NCI-H2029 treated with DMSO at 0.1 percent for 48 hours (cell line): ENCODE data around the gene GNAI3.

Experiments
- DNase-seq: peaks from one replicate; lab custom pipeline; 2025; lab: John Stamatoyannopoulos, UW

Gene GNAI3

GRCh38 chr1:109624201-109625010 lies 76.0 kb downstream of the GNAI3 start:
- no peak for DNase-seq

DNA sequence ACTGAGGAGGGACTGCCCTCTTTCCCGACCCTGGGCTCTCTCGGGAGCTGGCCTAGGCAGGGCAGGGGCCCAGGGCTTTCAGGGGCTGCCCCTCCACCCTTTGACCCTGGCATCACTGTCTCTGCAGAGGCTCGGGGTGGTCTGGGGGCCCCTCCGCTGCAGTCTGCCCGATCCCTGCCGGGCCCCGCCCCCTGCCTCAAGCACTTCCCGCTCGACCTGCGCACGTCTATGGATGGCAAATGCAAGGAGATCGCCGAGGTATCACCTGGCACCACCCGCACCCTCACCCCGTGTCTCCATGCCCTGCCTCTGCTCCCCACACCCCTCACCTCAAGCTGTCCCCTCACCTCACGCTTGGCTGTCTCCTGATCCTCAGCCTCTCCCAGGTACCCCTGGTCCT lies 76.8 kb downstream of the GNAI3 start:
- DNase-seq, result no peak

GRCh38 chr1:109625601-109626560 lies 77.5 kb downstream of the GNAI3 start:
- DNase-seq, result no peak

DNA sequence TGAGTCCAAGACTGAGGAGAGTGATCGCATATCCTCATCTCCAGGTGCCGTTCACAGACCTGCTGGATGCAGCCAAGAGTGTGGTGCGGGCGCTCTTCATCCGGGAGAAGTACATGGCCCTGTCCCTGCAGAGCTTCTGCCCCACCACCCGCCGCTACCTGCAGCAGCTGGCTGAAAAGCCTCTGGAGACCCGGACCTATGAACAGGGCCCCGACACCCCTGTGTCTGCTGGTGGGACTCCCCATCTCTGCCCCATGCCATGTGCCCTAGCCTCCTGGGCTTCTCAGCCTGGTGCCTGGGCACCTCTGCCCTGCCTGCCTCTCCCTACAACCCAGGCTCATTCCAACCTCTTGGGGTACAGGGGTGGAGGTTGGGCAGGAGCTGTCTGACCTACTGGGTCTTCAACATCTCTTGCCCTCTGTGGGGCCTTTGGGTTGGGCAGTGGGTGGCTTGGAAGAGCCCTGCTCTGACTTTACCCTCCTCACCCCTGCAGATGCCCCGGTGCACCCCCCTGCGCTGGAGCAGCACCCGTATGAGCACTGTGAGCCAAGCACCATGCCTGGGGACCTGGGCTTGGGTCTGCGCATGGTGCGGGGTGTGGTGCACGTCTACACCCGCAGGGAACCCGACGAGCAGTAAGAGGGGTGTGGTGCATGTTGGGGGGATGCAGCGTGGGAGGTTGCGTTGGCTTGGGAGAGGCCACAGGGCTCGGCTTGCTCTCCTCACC lies 78.4 kb downstream of the GNAI3 start:
- no peak for DNase-seq

DNA sequence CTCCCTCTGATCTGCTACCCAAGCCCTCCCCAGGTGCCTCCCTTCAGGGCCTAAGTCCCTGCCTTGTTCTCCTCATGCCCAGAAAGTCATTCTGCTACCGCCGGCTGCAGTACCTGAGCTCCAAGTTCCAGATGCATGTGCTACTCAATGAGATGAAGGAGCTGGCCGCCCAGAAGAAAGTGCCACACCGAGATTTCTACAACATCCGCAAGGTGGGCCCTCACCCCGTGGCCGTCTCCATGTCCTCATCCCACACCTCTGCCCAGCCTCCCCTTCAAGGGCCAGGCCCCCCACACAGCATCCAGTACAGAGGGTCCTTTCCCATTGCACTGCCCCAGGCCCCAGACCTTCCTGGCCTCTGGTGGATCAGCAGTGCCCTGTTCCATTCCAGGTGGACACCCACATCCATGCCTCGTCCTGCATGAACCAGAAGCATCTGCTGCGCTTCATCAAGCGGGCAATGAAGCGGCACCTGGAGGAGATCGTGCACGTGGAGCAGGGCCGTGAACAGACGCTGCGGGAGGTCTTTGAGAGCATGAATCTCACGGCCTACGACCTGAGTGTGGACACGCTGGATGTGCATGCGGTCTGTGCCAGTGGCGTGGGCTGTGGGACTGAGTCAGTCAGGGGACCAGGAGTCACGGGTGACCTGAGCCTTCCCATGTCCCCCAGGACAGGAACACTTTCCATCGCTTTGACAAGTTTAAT lies 79.4 kb downstream of the GNAI3 start:
- no peak for DNase-seq

DNA sequence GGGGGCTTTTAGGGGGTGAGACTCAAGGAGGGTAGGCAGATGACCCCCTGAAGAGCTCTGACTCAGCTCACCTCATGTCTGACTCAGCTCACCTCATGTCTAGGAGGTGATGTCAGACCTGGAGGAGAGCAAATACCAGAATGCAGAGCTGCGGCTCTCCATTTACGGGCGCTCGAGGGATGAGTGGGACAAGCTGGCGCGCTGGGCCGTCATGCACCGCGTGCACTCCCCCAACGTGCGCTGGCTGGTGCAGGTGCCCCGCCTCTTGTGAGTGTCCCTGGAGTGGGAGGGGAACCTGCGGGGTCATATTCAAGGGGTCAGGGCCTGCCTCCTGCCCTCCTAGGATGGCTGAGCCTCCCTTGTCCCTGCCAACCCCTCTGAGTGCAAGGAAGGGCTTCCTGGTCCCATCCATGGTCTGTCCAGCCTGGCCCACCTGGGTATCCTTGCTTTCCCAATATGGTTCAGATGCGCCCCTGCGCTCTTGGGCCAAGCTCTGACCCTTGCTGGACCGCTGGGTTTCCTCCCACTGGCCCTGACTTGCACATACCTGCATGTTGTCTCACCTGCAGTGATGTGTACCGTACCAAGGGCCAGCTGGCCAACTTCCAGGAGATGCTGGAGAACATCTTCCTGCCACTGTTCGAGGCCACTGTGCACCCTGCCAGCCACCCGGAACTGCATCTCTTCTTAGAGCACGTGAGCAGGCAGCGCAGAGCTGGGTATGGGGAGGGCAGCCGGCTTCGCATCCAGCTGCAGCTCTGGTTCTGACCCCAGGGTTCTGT lies 80.3 kb downstream of the GNAI3 start:
- no peak for DNase-seq

- DNase-seq, result no peak
Measured at GRCh38 chr1:109629372-109630030, 81.1 kb downstream of the GNAI3 start.

DNA sequence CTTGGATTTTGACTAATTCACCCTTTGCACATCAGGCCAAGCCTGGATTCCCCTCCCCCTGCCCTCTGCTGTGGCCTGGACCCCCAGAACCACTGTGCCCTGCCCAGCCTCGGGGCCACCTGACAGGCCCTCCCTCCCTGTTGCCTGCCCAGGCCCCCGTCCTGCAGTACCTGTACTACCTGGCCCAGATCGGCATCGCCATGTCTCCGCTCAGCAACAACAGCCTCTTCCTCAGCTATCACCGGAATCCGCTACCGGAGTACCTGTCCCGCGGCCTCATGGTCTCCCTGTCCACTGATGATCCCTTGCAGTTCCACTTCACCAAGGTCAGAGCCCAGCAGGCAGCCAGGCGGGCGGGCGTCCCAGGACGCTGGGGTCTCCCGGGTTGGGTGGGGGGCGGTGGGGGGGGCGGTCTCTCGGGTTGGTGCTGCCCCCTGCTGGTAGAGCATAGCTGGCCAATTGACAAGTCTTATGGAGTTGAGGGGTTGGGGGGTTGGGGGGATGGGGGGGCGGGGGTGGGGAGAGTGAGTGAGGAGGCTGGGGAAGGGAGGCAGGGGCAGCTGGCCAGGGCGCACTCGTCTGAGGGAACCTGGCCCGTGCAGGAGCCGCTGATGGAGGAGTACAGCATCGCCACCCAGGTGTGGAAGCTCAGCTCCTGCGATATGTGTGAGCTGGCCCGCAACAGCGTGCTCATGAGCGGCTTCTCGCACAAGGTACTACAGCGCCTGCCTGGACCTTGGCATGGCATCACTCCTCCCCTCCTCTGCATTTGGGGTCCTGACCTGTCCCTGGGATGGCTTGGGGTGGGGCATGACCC lies 81.9 kb downstream of the GNAI3 start:
- DNase-seq, result no peak

GRCh38 chr1:109630898-109631512 lies 82.6 kb downstream of the GNAI3 start:
- DNase-seq, result no peak

- DNase-seq, result no peak
Measured at GRCh38 chr1:109631513-109632505, 83.4 kb downstream of the GNAI3 start.

DNA sequence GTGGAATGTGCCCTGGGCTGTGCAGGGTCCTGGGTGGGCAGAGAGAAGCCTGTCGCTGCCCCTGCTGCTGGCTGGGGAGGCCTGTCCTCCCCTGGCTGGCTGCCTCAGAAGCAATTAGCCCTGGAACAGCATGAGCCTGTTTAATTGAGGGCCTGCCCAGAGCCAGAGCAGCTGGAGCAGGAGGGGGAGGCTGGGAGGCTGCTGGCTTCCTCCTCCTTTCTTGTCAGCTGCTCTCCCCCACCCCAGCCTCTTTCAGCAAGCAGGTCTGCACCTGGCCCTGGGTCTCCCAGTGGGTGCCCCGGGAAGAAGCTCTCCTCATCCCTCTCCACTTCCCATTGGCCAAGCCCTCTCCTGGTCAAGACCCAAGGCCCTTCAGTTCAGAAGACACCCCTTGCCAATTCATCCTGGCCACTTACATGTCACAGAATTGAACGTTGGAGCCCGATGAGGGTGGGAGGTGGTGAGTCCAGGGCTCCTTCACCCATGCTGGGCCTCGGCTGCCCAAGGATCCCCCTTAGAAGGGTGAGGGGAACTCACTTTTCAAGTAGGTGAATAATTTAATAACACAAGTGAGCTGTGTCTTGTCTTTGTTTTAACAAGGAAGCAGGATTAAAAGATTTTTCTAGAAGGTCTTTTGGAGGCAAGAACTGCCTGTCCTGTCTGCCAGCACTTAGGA lies 84.4 kb downstream of the GNAI3 start:
- peak; percentile 3 for DNase-seq

DNA sequence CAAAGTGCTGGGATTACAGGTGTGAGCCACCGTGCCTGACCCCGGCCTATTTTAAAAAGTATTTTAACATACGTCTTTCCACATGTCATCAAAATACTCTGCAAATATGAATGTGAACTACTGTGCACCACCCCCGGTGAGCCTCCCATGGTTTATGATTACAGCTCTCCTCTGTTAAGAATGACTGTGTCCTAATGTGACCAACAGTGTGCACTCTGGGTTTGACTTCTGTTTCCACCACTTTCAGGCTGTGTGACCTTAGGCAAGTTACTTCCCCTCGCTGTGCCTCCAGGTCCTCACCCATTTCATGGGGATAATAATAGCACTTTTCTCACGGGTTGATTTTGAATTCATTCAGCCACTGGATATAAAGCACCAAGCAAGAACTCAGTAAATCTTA lies 85.9 kb downstream of the GNAI3 start:
- DNase-seq, result no peak

DNA sequence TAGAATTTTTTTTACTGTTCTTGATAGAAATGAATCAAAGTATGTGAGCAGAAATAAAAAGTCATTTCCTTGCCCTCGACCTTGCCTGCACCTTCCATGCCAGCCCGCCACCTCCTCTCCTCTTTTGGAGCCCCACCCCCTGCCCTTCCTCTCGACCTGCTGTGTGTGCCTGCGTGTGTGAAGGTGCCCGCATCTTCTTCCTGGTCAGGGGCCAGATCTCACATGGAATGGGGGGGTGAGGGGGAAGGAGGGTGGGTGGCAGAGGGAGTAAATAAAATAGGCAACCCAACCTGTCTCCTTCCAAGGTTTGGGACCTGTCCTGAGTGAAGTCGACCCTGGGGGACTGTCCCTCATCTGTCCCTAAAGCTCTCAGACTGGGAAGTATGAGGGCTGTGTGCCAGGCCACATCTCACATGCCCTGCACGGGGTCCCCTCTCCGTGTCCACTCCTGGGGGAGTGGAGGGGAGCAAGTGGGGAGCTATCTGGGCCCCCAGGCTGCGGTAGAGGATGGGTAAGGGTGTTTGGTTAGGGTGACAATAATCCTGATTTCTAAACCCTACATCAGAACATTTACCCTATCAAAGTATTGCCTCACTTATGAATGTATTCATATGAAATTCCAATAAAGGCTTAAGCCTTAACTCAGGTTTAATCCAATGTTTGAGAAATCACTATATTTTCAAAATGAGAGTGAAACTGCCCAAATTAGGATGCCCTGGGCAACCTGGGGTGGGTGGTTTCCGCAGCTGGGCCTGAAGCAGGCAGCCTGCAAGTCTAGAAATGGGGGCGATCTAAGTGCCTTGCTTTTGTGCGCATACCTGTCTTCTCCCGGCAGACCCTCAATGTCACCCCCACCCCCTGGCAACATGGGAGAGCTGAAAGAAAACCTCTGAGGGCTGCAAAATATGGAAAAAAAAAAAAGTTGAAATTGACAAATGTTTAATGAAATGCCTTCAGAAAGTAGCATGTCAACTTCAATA lies 86.6 kb downstream of the GNAI3 start:
- DNase-seq, result no peak

- no peak for DNase-seq
Measured at GRCh38 chr1:109635862-109636200, 87.4 kb downstream of the GNAI3 start.

GRCh38 chr1:109636201-109636952 lies 88.0 kb downstream of the GNAI3 start:
- DNase-seq, result no peak
